ENCODE data around the gene CXCL14. TPM values are rescaled to one million over a fixed set of nuclear protein-coding genes. Genes with fewer than 3 reads are reported as not detected.

Gene CXCL14
- total and polyA plus RNA-seq, 2 of the 13 experiments (the other 11 are each of a cell fraction or from before 2014, with no cell fraction given) = not detected

- TF ChIP-seq ZHX2 (IDR thresholded peaks at IDR 0.05; ENCODE audit: low read depth) (no peak), ZHX2 (CRISPR knock-in tag; IDR thresholded peaks at IDR 0.05; ENCODE audit: borderline replicate concordance) (no peak), AKNA (CRISPR knock-in tag; IDR thresholded peaks at IDR 0.05; ENCODE audit: borderline replicate concordance) (no peak), ZNF318 (CRISPR knock-in tag; IDR thresholded peaks at IDR 0.05) (no peak), ZNF710 (CRISPR knock-in tag; IDR thresholded peaks at IDR 0.05; ENCODE audit: borderline replicate concordance) (no peak), NFATC3 (CRISPR knock-in tag; IDR thresholded peaks at IDR 0.05) (no peak)
These were observed 3.4 kb upstream of the CXCL14 start (continued) for GRCh38 chr5:135582099-135582781.

Measured in HepG2 (cell line).